Measurements from ENCODE around the gene MYO18B. TPM values are rescaled to one million over a fixed set of nuclear protein-coding genes. Genes with fewer than 3 reads are reported as not detected.

MYO18B gene
- polyA plus RNA-seq, 3 donors = not detected

DNA sequence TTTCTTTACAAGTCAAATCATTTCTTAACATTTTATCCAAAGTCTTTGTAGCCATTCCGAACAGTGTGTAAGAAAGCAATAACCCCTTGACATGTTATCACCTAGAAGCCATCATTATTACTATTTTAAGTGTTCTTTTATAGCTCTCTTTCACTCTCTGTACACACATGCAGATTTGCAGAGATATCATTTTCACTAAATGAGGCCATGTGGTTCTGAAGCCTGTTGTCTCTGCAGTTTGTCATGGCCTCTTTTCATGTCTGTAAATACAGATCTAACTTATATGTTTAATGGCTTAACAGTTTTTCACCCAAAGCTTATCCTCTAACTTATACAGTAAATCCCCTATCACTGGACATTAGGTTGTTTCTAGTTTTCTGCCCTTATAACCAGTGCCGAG is 166.8 kb downstream of the MYO18B start:
- Histone ChIP-seq H3K9ac (ENCODE audit: insufficient read depth, low read length, poor library complexity, severe bottlenecking) (no peak overlapping the region), H3K79me2 (ENCODE audit: insufficient read depth, low read length) (no peaks in the 10 kb centered on the region), H3K9me3 (replicated peaks in 1 of 2; ENCODE audit: control insufficient read depth in 1 of 2, insufficient read depth in 1 of 2, low read length in 2 of 2) (peaks cover 0 to 4% of the 10 kb centered on the region in 2 donors), H3K27ac (ENCODE audit: low read depth in 1 of 2, low read length in 2 of 2) (no peak overlapping the region), H3K4me2 (replicated peaks; ENCODE audit: extremely low read depth, low read length, poor library complexity, severe bottlenecking) (no peak overlapping the region), H3K4me1 (ENCODE audit: control insufficient read depth in 1 of 2, insufficient read depth in 2 of 2, low read length in 2 of 2) (no peaks in the 10 kb centered on the region), H3K36me3 (replicated peaks in 1 of 2; ENCODE audit: control insufficient read depth in 1 of 2, insufficient read depth in 2 of 2, low read length in 2 of 2) (no peaks in the 10 kb centered on the region), H2AFZ (ENCODE audit: insufficient read depth, low read depth, low read length, poor library complexity, severe bottlenecking) (no peak overlapping the region), H4K20me1 (ENCODE audit: insufficient read depth, low read length) (no peaks in the 10 kb centered on the region), H3K27me3 (ENCODE audit: control insufficient read depth in 2 of 2, insufficient read depth in 2 of 2, low read length in 2 of 2) (no peaks in the 10 kb centered on the region), H3K4me3 (replicated peaks in 1 of 3; ENCODE audit: low read depth in 2 of 3, low read length in 3 of 3) (no peak overlapping the region)
- no peak overlapping the region for H3K27ac Mint-ChIP-seq
- no peak for DNase-seq
- TF ChIP-seq CTCF (IDR thresholded peaks at IDR 0.05) = no peak
- 89% methylated on average over 1 of the region's 2 CpGs for WGBS (ENCODE audit: insufficient coverage)
- intact Hi-C loops (cut with micrococcal nuclease) = no loop called here
- peaks cover 0 to 26% (median 7%) of the 10 kb centered on the region in 3 donors for H3K27me3 Mint-ChIP-seq (ENCODE audit: low read depth in 3 of 3)
- no peaks in the 10 kb centered on the region for H3K36me3 Mint-ChIP-seq
- no peak overlapping the region for H3K4me3 Mint-ChIP-seq
- no peaks in the 10 kb centered on the region for H3K4me1 Mint-ChIP-seq
- H3K9me3 Mint-ChIP-seq = peaks cover 0 to 13% (median 4%) of the 10 kb centered on the region in 7 donors

DNA sequence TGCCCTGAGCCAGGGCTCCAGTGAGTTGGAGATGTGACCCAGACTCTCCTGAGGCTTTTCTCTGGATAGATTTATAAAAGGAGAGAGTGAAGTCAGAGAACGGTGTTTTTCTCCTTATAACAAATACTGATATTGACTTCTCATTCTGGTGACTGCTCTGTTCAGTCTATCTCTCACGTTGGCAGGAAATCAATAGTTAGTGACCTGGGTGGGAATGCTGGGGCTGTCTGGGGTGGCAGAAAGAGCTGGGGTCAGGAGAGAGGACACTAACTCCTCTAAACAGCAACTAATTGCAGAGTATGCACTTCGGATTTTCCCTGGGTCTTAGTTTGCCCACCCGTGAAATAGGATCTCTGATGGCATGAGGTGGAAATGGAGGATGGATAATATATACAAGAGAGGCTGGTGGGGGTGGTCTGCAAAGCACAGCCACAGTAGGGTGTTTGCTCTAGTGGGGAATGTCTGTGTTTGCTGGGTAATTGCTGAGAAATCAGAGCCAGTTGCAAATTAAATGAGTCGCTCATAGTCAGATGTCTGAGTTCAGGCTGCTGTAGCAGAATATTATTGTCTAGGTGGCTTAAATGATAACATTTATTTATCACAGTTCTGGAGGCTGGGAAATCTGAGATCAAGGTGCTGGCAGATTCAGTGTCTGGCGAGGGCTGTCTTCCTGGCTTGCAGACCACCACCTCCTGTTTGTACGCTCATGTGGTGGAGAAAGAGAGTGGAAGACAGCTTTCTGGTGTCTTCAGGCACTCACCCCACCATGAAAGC is 167.8 kb downstream of the MYO18B start:
- Histone ChIP-seq H3K36me3 (replicated peaks in 1 of 2; ENCODE audit: control insufficient read depth in 1 of 2, insufficient read depth in 2 of 2, low read length in 2 of 2) (no peaks in the 10 kb centered on the region), H3K79me2 (ENCODE audit: insufficient read depth, low read length) (no peaks in the 10 kb centered on the region), H3K9ac (ENCODE audit: insufficient read depth, low read length, poor library complexity, severe bottlenecking) (no peak overlapping the region), H3K4me1 (ENCODE audit: control insufficient read depth in 1 of 2, insufficient read depth in 2 of 2, low read length in 2 of 2) (no peaks in the 10 kb centered on the region), H3K9me3 (replicated peaks in 1 of 2; ENCODE audit: control insufficient read depth in 1 of 2, insufficient read depth in 1 of 2, low read length in 2 of 2) (peaks cover 0 to 4% of the 10 kb centered on the region in 2 donors), H4K20me1 (ENCODE audit: insufficient read depth, low read length) (no peaks in the 10 kb centered on the region), H3K4me3 (replicated peaks in 1 of 3; ENCODE audit: low read depth in 2 of 3, low read length in 3 of 3) (no peak overlapping the region), H3K27ac (ENCODE audit: low read depth in 1 of 2, low read length in 2 of 2) (no peak overlapping the region), H3K4me2 (replicated peaks; ENCODE audit: extremely low read depth, low read length, poor library complexity, severe bottlenecking) (no peak overlapping the region), H2AFZ (ENCODE audit: insufficient read depth, low read depth, low read length, poor library complexity, severe bottlenecking) (no peak overlapping the region), H3K27me3 (ENCODE audit: control insufficient read depth in 2 of 2, insufficient read depth in 2 of 2, low read length in 2 of 2) (no peaks in the 10 kb centered on the region)
- TF ChIP-seq CTCF (IDR thresholded peaks at IDR 0.05) = no peak
- WGBS (ENCODE audit: insufficient coverage) = 60% methylated on average over 1 of the region's 7 CpGs
- Mint-ChIP-seq H3K36me3 (no peaks in the 10 kb centered on the region), H3K4me3 (no peak overlapping the region), H3K9me3 (peaks cover 0 to 13% (median 4%) of the 10 kb centered on the region in 7 donors), H3K27me3 (ENCODE audit: low read depth in 3 of 3) (peaks cover 1 to 24% (median 10%) of the 10 kb centered on the region in 3 donors), H3K27ac (no peak overlapping the region), H3K4me1 (no peaks in the 10 kb centered on the region)
- intact Hi-C loops (cut with micrococcal nuclease) = no loop called here
- DNase-seq = no peak
